Activated naive CD4-positive, alpha-beta T cell treated with anti-CD3 and anti-CD28 coated beads, Interleukin-2, amount 50 U/mL, for 72 hours (primary cell): Measurements from ENCODE around the gene CCDC80. TPM values are rescaled to one million over a fixed set of nuclear protein-coding genes. Genes with fewer than 3 reads are reported as not detected.
"Not testable (repeated sequence)": the region's sequence is repeated elsewhere in the genome, so short reads cannot be mapped to it uniquely, and the experiment has no call there.

ENCODE experiments used
- ATAC-seq, 2 donors: fragments of 150-1000 bp; cut with Tn5 transposase; 2 replicates each; pipeline ENCODE4 v1.10.0; 2021; ENCODE audit warnings: mild to moderate bottlenecking in 2 of 2, moderate library complexity in 2 of 2
- DNase-seq, 2 donors: peaks; one replicate each; pipeline ENCODE4 v3.0.0; 2021 to 2022; ENCODE audit warnings: low spot score in 2 of 2
- H3K27ac Mint-ChIP-seq, 2 donors: one replicate each; pipeline ENCODE4 v1.8.0; 2022; ENCODE audit warnings: mild to moderate bottlenecking in 2 of 2, mixed read lengths in 2 of 2
- H3K36me3 Mint-ChIP-seq, 2 donors: one replicate each; pipeline ENCODE4 v1.8.0; 2022; ENCODE audit warnings: mixed read lengths in 2 of 2
- H3K9me3 Mint-ChIP-seq, 2 donors: one replicate each; pipeline ENCODE4 v1.8.0; 2022; ENCODE audit warnings: mixed read lengths in 2 of 2
- total RNA-seq, 2 donors: library from RNA; stranded (reverse); gene quantifications; one replicate each; pipeline ENCODE4 v1.2.3, GENCODE V29; 2022

Gene CCDC80
- total RNA-seq, 2 donors from 2014 or later = 0.47 TPM; not detected in 1

DNA sequence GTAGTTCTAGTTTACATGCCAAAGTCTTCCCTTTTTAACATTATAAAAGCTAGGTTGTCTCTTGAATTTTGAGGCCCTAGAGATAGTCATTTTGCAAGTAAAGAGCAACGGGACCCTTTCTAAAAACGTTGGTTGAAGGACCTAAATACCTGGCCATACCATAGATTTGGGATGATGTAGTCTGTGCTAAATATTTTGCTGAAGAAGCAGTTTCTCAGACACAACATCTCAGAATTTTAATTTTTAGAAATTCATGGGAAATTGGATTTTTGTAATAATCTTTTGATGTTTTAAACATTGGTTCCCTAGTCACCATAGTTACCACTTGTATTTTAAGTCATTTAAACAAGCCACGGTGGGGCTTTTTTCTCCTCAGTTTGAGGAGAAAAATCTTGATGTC, 57.8 kb downstream of the CCDC80 start:
- Mint-ChIP-seq H3K36me3 (peaks cover 5 to 6% of the 10 kb centered on the region in 2 donors), H3K27ac (no peak overlapping the region), H3K9me3 (no peaks in the 10 kb centered on the region)
- ATAC-seq = no peak
- DNase-seq = no peak

DNA sequence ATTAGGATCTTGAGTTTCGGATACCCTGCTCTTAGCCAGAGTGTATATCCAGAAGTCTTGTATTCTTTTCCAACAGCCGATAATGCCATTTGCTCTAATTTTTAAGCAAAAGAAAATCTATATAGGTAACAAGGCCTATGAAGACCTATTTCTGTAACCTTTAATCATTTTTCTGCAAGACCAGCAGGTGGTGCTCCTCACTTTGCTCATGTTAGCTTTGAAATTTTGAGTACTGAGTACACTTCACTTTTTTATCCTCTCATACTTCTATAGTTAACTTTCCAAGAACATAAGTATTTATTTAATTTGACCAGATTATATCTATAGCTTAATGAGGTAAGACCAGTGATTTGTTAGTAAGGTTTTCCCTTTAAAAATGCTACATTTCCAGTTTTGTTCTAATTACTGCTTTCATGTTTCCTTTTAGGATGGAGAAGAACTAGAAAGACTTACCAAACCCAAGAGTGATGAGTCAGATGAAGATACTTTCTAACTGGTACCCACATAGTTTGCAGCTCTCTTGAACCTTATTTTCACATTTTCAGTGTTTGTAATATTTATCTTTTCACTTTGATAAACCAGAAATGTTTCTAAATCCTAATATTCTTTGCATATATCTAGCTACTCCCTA, 58.6 kb downstream of the CCDC80 start:
- DNase-seq (peak in 1 of 2 donors; percentile 10), ATAC-seq (peak in 1 of 2 donors; percentile 81)
- no peaks in the 10 kb centered on the region for H3K9me3 Mint-ChIP-seq
- peaks cover under 1 to 2% of the 10 kb centered on the region in 2 donors for H3K36me3 Mint-ChIP-seq
- H3K27ac Mint-ChIP-seq = no peak overlapping the region

DNA sequence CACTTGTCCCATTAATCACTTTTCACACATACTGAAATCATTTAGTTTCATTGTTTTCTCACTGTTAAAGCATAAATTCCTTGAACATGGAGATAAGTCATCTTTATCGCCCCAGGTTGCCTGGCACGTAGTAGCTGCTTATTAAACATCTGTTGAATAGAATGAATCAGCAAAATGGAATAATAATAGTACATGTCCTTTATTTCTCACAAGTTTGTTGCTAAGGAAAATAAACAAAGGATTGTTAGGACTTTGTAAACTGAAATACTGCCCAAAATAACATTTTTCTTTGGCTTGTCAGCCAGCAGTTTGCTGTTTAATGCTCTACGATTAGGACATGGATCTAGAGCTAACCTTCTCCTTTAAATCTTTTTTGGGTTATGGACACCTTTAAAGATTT, 61.2 kb downstream of the CCDC80 start:
- DNase-seq (no peak), ATAC-seq (no peak)
- Mint-ChIP-seq H3K9me3 (no peaks in the 10 kb centered on the region), H3K27ac (no peak overlapping the region), H3K36me3 (no peaks in the 10 kb centered on the region)

DNA sequence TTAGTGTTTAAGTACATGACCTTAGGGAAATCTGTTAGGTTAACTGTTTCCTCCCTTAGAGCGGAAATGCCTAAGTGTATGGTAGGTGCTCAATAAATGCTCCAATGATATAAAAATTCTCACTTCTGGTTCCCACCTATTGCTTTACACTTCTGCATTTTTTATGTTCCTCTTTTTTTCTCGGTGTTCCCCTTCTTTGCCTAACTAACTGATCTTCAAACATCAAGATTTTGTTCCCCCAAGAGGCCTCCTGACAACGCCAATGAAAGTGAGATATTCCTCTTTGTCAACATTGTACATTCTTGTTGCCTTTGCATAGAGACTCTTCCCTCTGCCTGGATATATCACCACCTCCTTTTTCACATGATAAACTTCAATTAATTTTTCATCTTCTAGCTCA, 61.7 kb downstream of the CCDC80 start:
- Mint-ChIP-seq H3K36me3 (no peaks in the 10 kb centered on the region), H3K9me3 (no peaks in the 10 kb centered on the region), H3K27ac (no peak overlapping the region)
- DNase-seq (no peak), ATAC-seq (no peak)

DNA sequence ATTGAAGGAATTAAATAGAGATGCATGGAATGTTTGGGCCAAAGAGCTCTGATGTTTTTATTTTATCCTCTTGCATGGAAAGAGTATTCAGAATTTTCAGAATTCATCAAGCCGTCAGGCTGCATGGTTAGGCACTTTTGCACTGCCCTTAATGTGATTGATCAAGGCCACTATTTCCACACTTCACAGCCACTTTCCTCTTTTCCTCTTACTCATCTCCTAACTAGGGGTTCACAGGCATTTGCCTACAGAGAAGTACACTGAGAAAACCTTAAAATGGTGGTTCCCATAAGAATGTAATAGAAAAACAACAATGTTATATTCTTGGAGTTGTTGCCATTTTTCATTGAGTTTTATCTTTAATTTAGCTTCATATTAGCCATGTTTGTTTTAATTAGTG, 68.2 kb downstream of the CCDC80 start:
- ATAC-seq (no peak), DNase-seq (no peak)
- Mint-ChIP-seq H3K27ac (no peak overlapping the region), H3K36me3 (peaks cover 0 to 6% of the 10 kb centered on the region in 2 donors), H3K9me3 (no peaks in the 10 kb centered on the region)

DNA sequence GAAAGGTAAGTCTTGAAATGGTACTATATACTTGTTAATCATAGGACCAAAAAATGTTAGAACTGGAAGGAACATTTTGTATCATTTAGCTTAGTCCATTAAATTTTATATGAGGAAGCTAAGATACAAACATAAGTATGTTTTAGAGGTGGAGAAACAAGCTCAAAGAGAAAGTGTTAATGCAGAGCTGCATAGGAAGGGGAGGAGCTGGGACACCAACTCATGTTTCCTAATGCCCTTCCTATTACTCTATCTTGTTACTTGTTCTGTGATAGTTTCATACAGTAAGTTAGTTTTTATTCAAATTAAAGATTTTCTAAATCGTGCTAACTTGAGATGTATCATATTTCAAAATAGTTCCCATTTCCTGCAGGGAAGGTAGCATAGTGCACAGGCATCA, 71.7 kb downstream of the CCDC80 start:
- no peak for ATAC-seq
- peaks cover 17 to 18% of the 10 kb centered on the region in 2 donors for H3K36me3 Mint-ChIP-seq
- DNase-seq = no peak

DNA sequence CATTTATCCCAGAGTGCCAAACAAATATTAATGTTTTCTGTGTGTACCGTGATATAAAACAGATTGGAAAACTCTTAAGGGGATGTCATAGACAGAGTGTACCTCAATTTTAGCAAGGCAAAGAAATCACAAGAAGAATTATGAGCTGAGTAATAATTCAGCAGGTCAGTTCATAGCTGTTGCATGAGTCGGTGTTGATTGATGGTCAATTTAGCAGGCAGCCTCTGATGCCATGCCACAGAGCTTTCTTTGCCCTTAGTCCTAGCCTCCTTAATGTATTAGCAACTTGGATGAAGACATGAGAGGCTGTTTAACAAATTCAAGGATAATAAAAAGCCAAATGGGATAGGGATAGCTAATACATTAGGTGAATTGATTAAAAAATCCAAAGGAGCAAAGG, 72.3 kb downstream of the CCDC80 start:
- H3K36me3 Mint-ChIP-seq = peaks cover 17 to 18% of the 10 kb centered on the region in 2 donors
- DNase-seq (no peak), ATAC-seq (no peak)
- no peaks in the 10 kb centered on the region for H3K9me3 Mint-ChIP-seq
- no peak overlapping the region for H3K27ac Mint-ChIP-seq

More for the DNA sequence above, 71.7 kb downstream of the CCDC80 start:
- no peaks in the 10 kb centered on the region for H3K9me3 Mint-ChIP-seq
- no peak overlapping the region for H3K27ac Mint-ChIP-seq

DNA sequence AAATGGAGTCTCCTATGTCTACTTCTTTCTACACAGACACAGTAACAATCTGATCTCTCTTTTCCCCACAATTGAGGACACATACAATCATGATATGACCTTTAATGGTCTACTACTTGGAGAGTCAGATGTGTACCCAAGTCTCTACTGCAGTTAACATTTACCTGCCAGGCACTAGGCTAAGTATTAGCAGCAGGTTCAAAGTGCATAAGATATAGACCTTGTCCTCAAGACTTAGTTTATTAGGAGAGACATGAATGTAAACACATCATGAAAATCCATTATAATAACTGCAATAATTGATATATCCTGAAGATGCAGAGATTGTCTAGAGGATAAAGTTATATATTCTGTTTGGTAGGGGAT, 76.0 kb downstream of the CCDC80 start:
- ATAC-seq (no peak), DNase-seq (no peak)
- Mint-ChIP-seq H3K9me3 (no peaks in the 10 kb centered on the region), H3K36me3 (peaks cover 22 to 25% of the 10 kb centered on the region in 2 donors), H3K27ac (peak overlapping the region in 1 of 2 donors; percentile 33)

DNA sequence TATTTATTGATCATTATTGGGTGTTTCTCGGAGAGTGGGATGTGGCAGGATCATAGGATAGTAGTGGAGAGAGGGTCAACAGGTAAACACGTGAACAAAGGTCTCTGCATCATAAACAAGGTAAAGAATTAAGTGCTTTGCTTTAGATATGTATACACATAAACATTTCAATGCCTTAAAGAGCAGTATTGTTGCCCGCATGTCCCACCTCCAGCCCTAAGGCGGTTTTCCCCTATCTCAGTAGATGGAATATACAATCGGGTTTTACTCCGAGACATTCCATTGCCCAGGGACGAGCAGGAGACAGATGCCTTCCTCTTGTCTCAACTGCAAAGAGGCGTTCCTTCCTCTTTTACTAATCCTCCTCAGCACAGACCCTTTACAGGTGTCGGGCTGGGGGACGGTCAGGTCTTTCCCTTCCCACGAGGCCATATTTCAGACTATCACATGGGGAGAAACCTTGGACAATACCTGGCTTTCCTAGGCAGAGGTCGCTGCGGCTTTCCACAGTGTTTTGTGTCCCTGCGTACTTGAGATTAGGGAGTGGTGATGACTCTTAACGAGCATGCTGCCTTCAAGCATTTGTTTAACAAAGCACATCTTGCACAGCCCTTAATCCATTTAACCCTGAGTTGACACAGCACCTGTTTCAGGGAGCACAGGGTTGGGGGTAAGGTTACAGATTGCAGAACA, 76.5 kb downstream of the CCDC80 start:
- ATAC-seq, H3K9me3 Mint-ChIP-seq: not testable (repeated sequence)
- peaks cover 22 to 26% of the 10 kb centered on the region in 2 donors for H3K36me3 Mint-ChIP-seq

DNA sequence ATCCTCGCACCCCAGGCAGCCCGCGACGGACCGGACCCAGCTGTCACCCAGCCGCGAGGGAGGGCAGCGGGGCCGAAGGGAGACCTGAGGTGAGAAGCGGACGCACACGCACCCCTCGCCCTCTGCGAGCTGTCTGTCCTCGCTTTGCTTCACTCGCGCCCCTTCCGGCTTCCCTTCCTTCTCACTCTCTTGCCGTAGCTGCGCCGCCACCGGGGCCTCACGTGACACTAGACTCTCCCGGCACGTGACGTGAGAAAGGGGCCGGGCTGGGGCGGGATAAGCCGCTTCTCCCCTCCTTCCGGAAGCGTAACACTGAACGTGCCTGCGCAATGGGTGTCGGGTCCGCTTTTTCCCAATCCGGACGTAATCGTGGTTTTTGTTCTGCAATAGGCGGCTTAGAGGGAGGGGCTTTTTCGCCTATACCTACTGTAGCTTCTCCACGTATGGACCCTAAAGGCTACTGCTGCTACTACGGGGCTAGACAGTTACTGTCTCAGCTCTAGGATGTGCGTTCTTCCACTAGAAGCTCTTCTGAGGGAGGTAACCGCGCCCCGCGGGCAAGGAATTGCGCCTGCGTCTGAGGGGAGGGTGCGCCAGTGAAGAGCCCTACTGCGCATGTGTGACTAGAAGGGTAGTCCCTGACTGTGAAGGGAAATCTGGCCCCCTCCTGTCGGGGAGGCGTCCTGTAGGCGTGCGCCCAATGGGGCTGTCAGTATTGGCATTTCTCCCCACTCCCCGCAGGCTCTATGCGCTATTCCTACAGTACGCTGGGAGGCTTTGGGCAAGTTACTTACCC, 79.0 kb downstream of the CCDC80 start, which contains the start of the genes ATG3 and SLC35A5:
TSS of gene ATG3 (minus strand) at position 229 of the 796 bp plus-strand sequence. CDS start 434 bp downstream, outside the sequence.
TSS of gene SLC35A5 (plus strand) at position 312 of the 796 bp plus-strand sequence. CDS start 1,359 bp downstream, outside the sequence.
- peak; percentile 95 to 97 for DNase-seq
- H3K36me3 Mint-ChIP-seq = peaks cover 29 to 30% of the 10 kb centered on the region in 2 donors

More for the DNA sequence above, 76.5 kb downstream of the CCDC80 start:
- DNase-seq, H3K27ac Mint-ChIP-seq: not testable (repeated sequence)

DNA sequence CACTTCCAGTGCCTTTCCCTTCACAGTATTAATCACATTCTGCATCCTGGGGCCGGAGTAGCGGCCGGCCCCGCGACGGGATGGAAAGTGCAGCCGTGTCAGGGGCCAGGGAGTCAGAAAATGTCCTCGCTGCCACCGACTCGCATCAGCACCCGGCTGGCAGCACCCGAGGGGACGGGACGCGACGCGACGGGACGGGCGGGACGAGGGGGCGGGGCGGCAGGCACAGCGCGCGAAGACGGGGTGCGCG, 79.5 kb downstream of the CCDC80 start:
- H3K27ac Mint-ChIP-seq = peak overlapping the region; percentile 89 to 92
- no peaks in the 10 kb centered on the region for H3K9me3 Mint-ChIP-seq
- peaks cover 25 to 26% of the 10 kb centered on the region in 2 donors for H3K36me3 Mint-ChIP-seq
- ATAC-seq (peak; percentile 56 to 63), DNase-seq (no peak)

More for the DNA sequence above, 79.0 kb downstream of the CCDC80 start, which contains the start of the genes ATG3 and SLC35A5:
- Mint-ChIP-seq H3K27ac (peak within 1 kb of the TSS; percentile 92 to 96), H3K9me3 (no peaks in the 10 kb centered on the region)
- ATAC-seq = peak; percentile 88

DNA sequence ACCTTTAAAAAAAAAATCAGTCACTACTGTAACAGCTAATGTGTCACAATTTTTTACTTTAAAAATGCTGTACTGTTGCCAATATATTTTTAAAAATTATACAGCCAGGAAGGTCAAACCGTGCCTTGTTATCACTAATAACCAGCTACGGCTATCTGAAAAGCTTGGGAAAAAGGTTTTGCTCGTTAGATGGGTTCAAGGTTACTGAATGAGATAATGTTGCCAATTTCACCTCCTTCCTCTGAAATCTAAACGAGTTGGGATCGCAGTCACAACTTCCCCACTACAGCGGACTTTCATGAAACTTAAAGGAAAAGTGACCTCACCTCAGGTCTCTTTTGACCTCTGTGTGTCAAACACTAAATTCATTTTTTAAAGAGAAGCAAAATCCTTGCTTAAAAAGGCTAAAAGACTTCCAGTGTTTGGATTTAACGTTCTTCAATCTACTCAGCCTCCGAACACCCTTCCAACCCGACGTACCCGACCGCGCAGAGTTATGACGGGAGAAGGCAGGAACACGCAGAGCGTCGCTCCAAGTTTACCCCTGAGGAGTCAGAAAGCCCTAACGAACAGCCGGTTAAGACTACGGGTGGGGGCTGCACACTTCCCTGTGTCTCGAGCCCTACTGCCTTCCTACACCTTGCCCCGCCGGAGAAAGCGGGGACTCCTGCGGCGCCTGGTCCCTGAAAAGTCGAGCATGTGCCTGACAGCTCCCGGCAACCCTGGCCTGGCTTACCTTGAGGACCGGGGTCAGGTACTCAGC, 80.0 kb downstream of the CCDC80 start:
- Mint-ChIP-seq H3K27ac (peak overlapping the region; percentile 89 to 92), H3K36me3 (peaks cover 20 to 23% of the 10 kb centered on the region in 2 donors), H3K9me3 (no peaks in the 10 kb centered on the region)
- ATAC-seq (peak; percentile 19 to 39), DNase-seq (peak in 1 of 2 donors; percentile 67)

DNA sequence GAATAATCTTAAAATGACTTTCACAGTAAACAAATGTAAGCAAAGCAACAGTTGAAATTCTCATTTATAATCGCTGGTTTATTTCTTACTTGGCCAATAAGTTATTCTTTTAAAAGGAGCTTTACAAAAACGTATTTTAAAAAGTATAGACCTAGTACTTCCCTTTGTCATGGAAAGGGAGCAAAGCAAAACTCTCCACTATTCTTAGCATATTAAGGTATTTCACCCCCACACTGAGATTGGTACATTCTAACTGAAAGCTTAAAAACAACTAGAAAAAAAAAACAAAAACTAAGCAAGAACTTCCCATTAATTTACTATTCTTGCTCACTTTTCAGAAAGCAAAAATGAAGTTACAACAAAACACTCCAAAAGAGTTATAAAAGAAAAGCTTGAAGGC, 80.6 kb downstream of the CCDC80 start:
- H3K9me3 Mint-ChIP-seq = no peaks in the 10 kb centered on the region
- ATAC-seq (no peak), DNase-seq (no peak)
- H3K27ac Mint-ChIP-seq = peak overlapping the region; percentile 89 to 92
- peaks cover 15 to 25% of the 10 kb centered on the region in 2 donors for H3K36me3 Mint-ChIP-seq

DNA sequence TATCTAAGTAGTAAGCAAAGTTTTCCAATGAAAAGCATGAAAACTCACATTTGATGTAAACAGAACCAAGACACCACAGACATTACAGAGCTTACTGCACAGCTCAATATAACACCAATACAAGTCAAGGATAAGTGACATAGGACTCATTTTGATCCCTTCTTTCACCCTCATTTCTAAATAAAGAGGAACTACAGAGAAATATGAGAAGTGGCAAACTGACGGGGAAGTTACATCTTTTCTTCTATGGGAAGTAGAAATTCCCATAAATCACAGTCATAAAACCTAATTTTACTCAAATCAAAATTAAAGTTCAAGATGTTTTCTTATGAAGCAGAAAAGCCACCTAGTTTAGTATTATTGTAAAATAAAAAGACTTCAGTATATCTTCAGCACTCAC, 83.0 kb downstream of the CCDC80 start:
- DNase-seq (no peak), ATAC-seq (no peak)
- H3K27ac Mint-ChIP-seq = no peak overlapping the region
- H3K9me3 Mint-ChIP-seq = no peaks in the 10 kb centered on the region
- peaks cover 10 to 32% of the 10 kb centered on the region in 2 donors for H3K36me3 Mint-ChIP-seq

DNA sequence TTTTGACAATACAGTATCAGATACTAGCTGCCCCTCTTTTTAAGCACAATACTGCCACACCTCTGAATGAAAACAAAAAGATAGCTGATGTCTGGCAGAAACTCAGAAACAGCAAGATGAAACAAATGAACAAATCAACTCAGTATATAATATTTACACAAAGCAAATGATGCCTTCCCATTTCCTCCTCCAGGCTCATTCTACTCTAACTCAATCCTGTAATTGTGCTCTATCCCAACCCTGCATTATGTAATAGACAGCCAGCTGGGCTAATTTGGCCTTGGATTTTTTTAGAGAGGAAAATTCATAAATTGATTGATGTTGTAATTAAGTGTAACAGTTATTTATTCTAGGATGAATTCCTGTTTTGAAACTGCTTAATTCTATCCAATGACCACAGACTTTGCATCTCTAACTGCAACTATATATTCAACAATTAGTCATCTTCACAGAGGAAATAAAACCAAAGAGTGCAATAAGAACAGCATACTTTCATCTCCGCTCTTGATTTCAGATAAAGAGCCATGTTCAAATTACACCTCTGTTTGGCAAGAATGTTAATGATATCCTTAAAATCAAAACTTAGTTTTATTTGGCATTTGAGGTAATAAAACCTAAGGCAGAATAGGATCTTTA, 85.3 kb downstream of the CCDC80 start:
- ATAC-seq (no peak), DNase-seq (no peak)
- Mint-ChIP-seq H3K36me3 (peaks cover 4 to 41% of the 10 kb centered on the region in 2 donors), H3K9me3 (no peaks in the 10 kb centered on the region), H3K27ac (peak overlapping the region in 1 of 2 donors; percentile 3)

DNA sequence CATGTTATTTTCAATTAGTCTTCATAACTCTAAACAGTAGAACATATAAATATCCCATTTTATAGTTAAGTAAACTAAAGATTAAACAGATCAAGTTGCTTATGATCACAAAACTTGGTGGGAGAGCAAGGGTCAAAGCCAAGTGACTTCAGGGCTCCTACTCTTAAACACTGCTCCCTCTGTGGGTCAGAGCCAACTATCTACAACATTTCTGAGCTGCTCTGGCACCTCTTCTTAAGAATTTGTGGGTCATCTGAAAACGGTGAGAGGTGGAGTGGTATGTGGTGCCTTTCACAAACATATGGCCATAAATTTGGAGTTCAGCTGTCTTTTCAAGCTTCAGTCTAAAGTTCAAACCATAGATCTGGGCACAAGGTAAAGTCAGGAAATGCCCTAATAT, 90.1 kb downstream of the CCDC80 start:
- H3K27ac Mint-ChIP-seq = no peak overlapping the region
- ATAC-seq (no peak), DNase-seq (no peak)
- no peaks in the 10 kb centered on the region for H3K9me3 Mint-ChIP-seq
- peaks cover 4 to 25% of the 10 kb centered on the region in 2 donors for H3K36me3 Mint-ChIP-seq
